HepG2 (cell line): ENCODE measurements around the gene KRT33A.

Source experiments
- ATF4 ChIP-seq, 2 experiments: fragments of 450-650 bp in 1 of 2; sonication (generic) in 1 of 2; formaldehyde crosslinking; IDR thresholded peaks; 2 replicates each; pipeline versions ENCODE4 v1.5.0 to v1.8.0; 2020 to 2022; ENCODE audit warnings: mild to moderate bottlenecking in 1 of 2, missing genetic modification reagents in 1 of 2
- ATF5 ChIP-seq: sonication (generic); formaldehyde crosslinking; IDR thresholded peaks from 2 replicates; pipeline ENCODE4 v1.4.0; 2020; ENCODE audit warnings: mild to moderate bottlenecking, low read depth, missing genetic modification reagents
- CHD2 ChIP-seq: IDR thresholded peaks from 2 replicates; pipeline ENCODE4 v1.6.1; 2011; ENCODE audit warnings: low read depth, low read length, improper control_type of control experiment
- ELF4 ChIP-seq: sonication (generic); formaldehyde crosslinking; IDR thresholded peaks from 2 replicates; pipeline ENCODE4 v1.5.0; 2020; ENCODE audit warnings: missing genetic modification reagents, mild to moderate bottlenecking, moderate library complexity, borderline replicate concordance
- FOSL2 ChIP-seq: sonication (generic); formaldehyde crosslinking; IDR thresholded peaks from 2 replicates; pipeline ENCODE4 v1.4.0; 2020; ENCODE audit warnings: missing genetic modification reagents
- HMGA1 ChIP-seq: sonication (generic); formaldehyde crosslinking; conservative IDR thresholded peaks from 2 replicates; pipeline ENCODE4 v1.4.0; 2020; ENCODE audit warnings: missing genetic modification reagents
- KLF16 ChIP-seq, 2 experiments: sonication (generic) in 1 of 2; formaldehyde crosslinking in 1 of 2; IDR thresholded peaks; 2 replicates each; pipeline versions ENCODE4 v1.6.1 to v1.8.0; 2016 to 2023; ENCODE audit warnings: missing genetic modification reagents in 2 of 2, missing compliant biosample characterization in 1 of 2
- NCOA2 ChIP-seq: sonication (generic); formaldehyde crosslinking; IDR thresholded peaks from 2 replicates; pipeline ENCODE4 v1.8.0; 2022; ENCODE audit warnings: inconsistent platforms
- RFX5 ChIP-seq: IDR thresholded peaks from 2 replicates; pipeline ENCODE4 v1.6.1; 2011; ENCODE audit warnings: low read depth, low read length, improper control_type of control experiment
- ZNF329 ChIP-seq: sonication (generic); formaldehyde crosslinking; IDR thresholded peaks from 2 replicates; pipeline ENCODE4 v1.9.0; 2021; ENCODE audit warnings: low read depth, mild to moderate bottlenecking, missing genetic modification reagents

GRCh38 chr17:41383690-41384089, 33.1 kb upstream of the KRT33A start:
- no peak for TF ChIP-seq ELF4 (CRISPR knock-in tag)
- no peak for TF ChIP-seq ATF4 (CRISPR knock-in tag; IDR thresholded peaks at IDR 0.05)
- TF ChIP-seq NCOA2 (CRISPR knock-in tag), result no peak
- TF ChIP-seq ATF5 (CRISPR knock-in tag), result no peak
- no peak for TF ChIP-seq FOSL2 (CRISPR knock-in tag)
- no peak for TF ChIP-seq HMGA1 (CRISPR knock-in tag)
- TF ChIP-seq ZNF329 (CRISPR knock-in tag), result no peak
- no peak for TF ChIP-seq CHD2
- TF ChIP-seq RFX5, result no peak
- TF ChIP-seq KLF16 (CRISPR knock-in tag; IDR thresholded peaks at IDR 0.05), result no peak
